ENCODE results near the gene TRIM25. TPM values are rescaled to one million over a fixed set of nuclear protein-coding genes. Genes with fewer than 3 reads are reported as not detected.

TRIM25 gene
- total and polyA plus RNA-seq, 2 experiments from 2014 or later: 7.3 to 13.8 TPM

GRCh38 chr17:56883616-56884015 lies 30.2 kb downstream of the TRIM25 start:
- Histone ChIP-seq H3K4me3 (no peak overlapping the region), H3K27ac (no peak overlapping the region), H3K9me3 (ENCODE audit: low read depth) (no peaks in the 10 kb centered on the region), H3K36me3 (no peaks in the 10 kb centered on the region), H3K27me3 (no peaks in the 10 kb centered on the region), H3K4me1 (ENCODE audit: low read depth) (no peaks in the 10 kb centered on the region)
- no peak for TF ChIP-seq CTCF (IDR thresholded peaks at IDR 0.05; ENCODE audit: low read depth, low read length)
- DNase-seq (ENCODE audit: low read depth in 1 of 2, low spot score in 1 of 2): no peak

- no peaks in the 10 kb centered on the region for H3K4me1 ChIP-seq (ENCODE audit: low read depth)
- H3K4me3 ChIP-seq: no peak overlapping the region
- TF ChIP-seq CTCF (IDR thresholded peaks at IDR 0.05; ENCODE audit: low read depth, low read length): no peak
- no peak overlapping the region for H3K27ac ChIP-seq
- H3K9me3 ChIP-seq (ENCODE audit: low read depth): no peaks in the 10 kb centered on the region
- H3K36me3 ChIP-seq: no peaks in the 10 kb centered on the region
- no peak for DNase-seq (ENCODE audit: low read depth in 1 of 2, low spot score in 1 of 2)
- H3K27me3 ChIP-seq: no peaks in the 10 kb centered on the region
Observed at GRCh38 chr17:56881685-56882295, 32.1 kb downstream of the TRIM25 start.

- no peak for TF ChIP-seq CTCF (IDR thresholded peaks at IDR 0.05; ENCODE audit: low read depth, low read length)
- H3K4me1 ChIP-seq (ENCODE audit: low read depth): no peaks in the 10 kb centered on the region
Observed at GRCh38 chr17:56880571-56880970, 33.3 kb downstream of the TRIM25 start.

GRCh38 chr17:56880133-56880532 lies 33.7 kb downstream of the TRIM25 start:
- H3K9me3 ChIP-seq (ENCODE audit: low read depth): no peaks in the 10 kb centered on the region
- H3K4me3 ChIP-seq: no peak overlapping the region
- DNase-seq (ENCODE audit: low read depth in 1 of 2, low spot score in 1 of 2): no peak
- no peaks in the 10 kb centered on the region for H3K27me3 ChIP-seq
- no peaks in the 10 kb centered on the region for H3K36me3 ChIP-seq
- no peak for TF ChIP-seq CTCF (IDR thresholded peaks at IDR 0.05; ENCODE audit: low read depth, low read length)
- no peaks in the 10 kb centered on the region for H3K4me1 ChIP-seq (ENCODE audit: low read depth)
- peak overlapping the region; percentile 17 for H3K27ac ChIP-seq

More at GRCh38 chr17:56880571-56880970, 33.3 kb downstream of the TRIM25 start:
- Histone ChIP-seq H3K27me3 (no peaks in the 10 kb centered on the region), H3K9me3 (ENCODE audit: low read depth) (no peaks in the 10 kb centered on the region), H3K36me3 (no peaks in the 10 kb centered on the region), H3K27ac (no peak overlapping the region), H3K4me3 (no peak overlapping the region)
- no peak for DNase-seq (ENCODE audit: low read depth in 1 of 2, low spot score in 1 of 2)

- no peak for DNase-seq (ENCODE audit: low read depth in 1 of 2, low spot score in 1 of 2)
- Histone ChIP-seq H3K9me3 (ENCODE audit: low read depth) (no peaks in the 10 kb centered on the region), H3K27ac (no peak overlapping the region), H3K27me3 (no peaks in the 10 kb centered on the region), H3K4me1 (ENCODE audit: low read depth) (no peaks in the 10 kb centered on the region), H3K4me3 (no peak overlapping the region), H3K36me3 (no peaks in the 10 kb centered on the region)
- TF ChIP-seq CTCF (IDR thresholded peaks at IDR 0.05; ENCODE audit: low read depth, low read length): no peak
Observed at GRCh38 chr17:56879280-56879679, 34.6 kb downstream of the TRIM25 start.
